ENCODE results near the gene CEBPA.

GRCh38 chr19:33280351-33280921 lies 21.9 kb downstream of the CEBPA start:
- TF ChIP-seq CTCF (IDR thresholded peaks at IDR 0.05) (no peak), EZH2 (IDR thresholded peaks at IDR 0.05; ENCODE audit: borderline replicate concordance, insufficient read depth, low read depth, low read length, poor library complexity, severe bottlenecking) (no peak)

Data from B cell (primary cell).